ENCODE measurements around the gene KSR1. TPM values are rescaled to one million over a fixed set of nuclear protein-coding genes. Genes with fewer than 3 reads are reported as not detected.
A peak's percentile ranks its signal among the peaks of the same experiment; 100 is the strongest.

The KSR1 gene
- polyA plus RNA-seq, 1 of the 3 experiments (the other 2 are of a cell fraction), result 7.5 TPM

GRCh38 chr17:27575096-27575911 lies 119.1 kb downstream of the KSR1 start (continued):
- no peak for TF ChIP-seq CTCF (IDR thresholded peaks at IDR 0.05)
- no peak for TF ChIP-seq REST (IDR thresholded peaks at IDR 0.05; ENCODE audit: low read depth, low read length)

- H3K79me2 ChIP-seq (ENCODE audit: insufficient read depth), result peaks cover 6% of the 10 kb centered on the region; the same call in 1 of the 2 replicates
- no peak overlapping the region for H3K4me3 ChIP-seq (ENCODE audit: low read depth in 2 of 2, low read length in 1 of 2)
- H3K9me2 ChIP-seq, result no peaks in the 10 kb centered on the region
- H3K36me3 ChIP-seq (replicated peaks in 1 of 2; ENCODE audit: control insufficient read depth in 1 of 2, insufficient read depth in 2 of 2, low read length in 1 of 2), result no peaks in the 10 kb centered on the region
- WGBS (ENCODE audit: low lambda C conversion rate), result 100% methylated on average over 2 of the region's 2 CpGs
- ChIA-PET CTCF (interaction anchor here (0.9 to 2.8 kb wide), 3 partner anchors 24 to 34 kb away, joined by 3 to 11 read pairs (median 3); no protein-coding TSS in a partner anchor), POLR2A (no interaction called here)
- H2AFZ ChIP-seq (ENCODE audit: low read depth), result no peak overlapping the region
- peaks cover 44 to 58% of the 10 kb centered on the region in 2 experiments for H3K4me1 ChIP-seq (ENCODE audit: control insufficient read depth in 1 of 2, insufficient read depth in 2 of 2, low read depth in 1 of 2, low read length in 1 of 2)
- H3K27ac ChIP-seq (ENCODE audit: low read depth in 2 of 2, low read length in 1 of 2), result peak overlapping the region in 1 of 2 experiments; percentile 59; a peak in 3 of 4 replicates
- TF ChIP-seq SIN3A (IDR thresholded peaks at IDR 0.05; ENCODE audit: borderline replicate concordance, low read depth, low read length), result no peak
- no peak for TF ChIP-seq TCF12 (IDR thresholded peaks at IDR 0.05)
- no peak for TF ChIP-seq RFX5 (IDR thresholded peaks at IDR 0.05; ENCODE audit: low read length)
- no peak for TF ChIP-seq PBX3 (IDR thresholded peaks at IDR 0.05)
- no peak for TF ChIP-seq SMC3 (IDR thresholded peaks at IDR 0.05; ENCODE audit: low read depth, low read length)
- no peak for TF ChIP-seq FOXJ3 (CRISPR knock-in tag; IDR thresholded peaks at IDR 0.05)
- no peak for TF ChIP-seq USF2 (IDR thresholded peaks at IDR 0.05; ENCODE audit: borderline replicate concordance, low read depth, low read length)
- TF ChIP-seq POLR2AphosphoS5 (IDR thresholded peaks at IDR 0.05; ENCODE audit: low read depth, low read length), result no peak
- no peak for TF ChIP-seq GABPA (IDR thresholded peaks at IDR 0.05; ENCODE audit: low read depth)
- no peak for TF ChIP-seq NFIC (IDR thresholded peaks at IDR 0.05; ENCODE audit: borderline replicate concordance)
- no peak for TF ChIP-seq FOXM1 (IDR thresholded peaks at IDR 0.05; ENCODE audit: low read depth)
- TF ChIP-seq CTCF (IDR thresholded peaks at IDR 0.05), result no peak
- TF ChIP-seq MEF2A (IDR thresholded peaks at IDR 0.05; ENCODE audit: borderline replicate concordance, low read depth), result no peak
- TF ChIP-seq JUND (IDR thresholded peaks at IDR 0.05), result no peak
- TF ChIP-seq YY1 (IDR thresholded peaks at IDR 0.05; ENCODE audit: low read depth), result no peak
- TF ChIP-seq GATA2 (CRISPR knock-in tag; IDR thresholded peaks at IDR 0.05), result no peak
- TF ChIP-seq RCOR1 (IDR thresholded peaks at IDR 0.05; ENCODE audit: low read length), result no peak
- TF ChIP-seq EP300 (IDR thresholded peaks at IDR 0.05; ENCODE audit: borderline replicate concordance in 1 of 2, low read depth in 1 of 2, low read length in 1 of 2), result no peak
- H4K20me1 ChIP-seq (ENCODE audit: insufficient read depth), result no peaks in the 10 kb centered on the region
- no peak overlapping the region for H3K9ac ChIP-seq
- peak overlapping the region; percentile 5; the same call in 1 of the 2 replicates for H3K4me2 ChIP-seq
- H3F3A ChIP-seq (replicated peaks; ENCODE audit: insufficient read depth), result peaks cover 11% of the 10 kb centered on the region
- H3K9me3 ChIP-seq, result no peaks in the 10 kb centered on the region
- no peak for DNase-seq
- H3K27me3 ChIP-seq (ENCODE audit: insufficient read depth), result no peaks in the 10 kb centered on the region
Observed at GRCh38 chr17:27575912-27576252, 119.6 kb downstream of the KSR1 start.
